DND-41 (cell line): ENCODE data around the gene AP2A1.

ENCODE experiments used
- ATAC-seq: fragments of 200-7000 bp; cut with Tn5 transposase; 3 replicates; pipeline ENCODE4 v1.9.1; 2021; ENCODE audit warnings: low read depth; ENCODE audit not compliant: insufficient read depth
- DNase-seq: peaks from one replicate; pipeline ENCODE4 v3.0.0-alpha.2; 2020
- H2AFZ ChIP-seq: 2 replicates; pipeline ENCODE4 v1.6.0; 2012; ENCODE audit warnings: low read depth, low read length
- H3K27ac ChIP-seq: 2 replicates; pipeline ENCODE4 v1.5.1; 2012; ENCODE audit warnings: low read length, inconsistent platforms
- H3K27me3 ChIP-seq: fragments of 200-600 bp; sonication (generic); 2 replicates; pipeline ENCODE4 v1.6.0; 2012; ENCODE audit warnings: low read length, mild to moderate bottlenecking, inconsistent platforms; ENCODE audit not compliant: insufficient read depth, poor library complexity
- H3K36me3 ChIP-seq: 2 replicates; pipeline ENCODE4 v1.5.1; 2012; ENCODE audit warnings: low read length, inconsistent platforms; ENCODE audit not compliant: insufficient read depth
- H3K4me1 ChIP-seq: 2 replicates; pipeline ENCODE4 v1.5.1; 2012; ENCODE audit warnings: mild to moderate bottlenecking, low read length; ENCODE audit not compliant: insufficient read depth
- H3K4me2 ChIP-seq: 2 replicates; pipeline ENCODE4 v1.6.0; 2012; ENCODE audit warnings: mild to moderate bottlenecking, moderate library complexity, low read length, inconsistent platforms; ENCODE audit not compliant: insufficient read depth
- H3K4me3 ChIP-seq, 2 experiments: fragments of 200-600 bp in 1 of 2; shearing (Covaris generic) in 1 of 2; 2 replicates each; pipeline ENCODE4 v1.5.1; 2012 to 2016; ENCODE audit warnings: inconsistent platforms in 2 of 2, low read length in 2 of 2, mild to moderate bottlenecking in 2 of 2, low read depth in 1 of 2, moderate library complexity in 1 of 2
- H3K79me2 ChIP-seq: 2 replicates; pipeline ENCODE4 v1.6.0; 2012; ENCODE audit warnings: low read length, inconsistent platforms; ENCODE audit not compliant: insufficient read depth
- H3K9ac ChIP-seq: 2 replicates; pipeline ENCODE4 v1.6.0; 2012; ENCODE audit warnings: low read depth, mild to moderate bottlenecking, inconsistent platforms, low read length, moderate library complexity
- H3K9me3 ChIP-seq: 2 replicates; pipeline ENCODE4 v1.5.1; 2012; ENCODE audit warnings: low read length, moderate library complexity, mild to moderate bottlenecking, inconsistent platforms; ENCODE audit not compliant: insufficient read depth, severe bottlenecking
- H4K20me1 ChIP-seq: 2 replicates; pipeline ENCODE4 v1.6.0; 2012; ENCODE audit warnings: low read length; ENCODE audit not compliant: insufficient read depth
- CTCF ChIP-seq: IDR thresholded peaks from 2 replicates; pipeline ENCODE4 v1.5.1; 2012; ENCODE audit warnings: borderline replicate concordance, low read length, moderate library complexity, mild to moderate bottlenecking; ENCODE audit not compliant: poor library complexity, severe bottlenecking; ENCODE audit errors: extremely low read depth
- EZH2 ChIP-seq: IDR thresholded peaks from 3 replicates; pipeline ENCODE4 v1.6.1; 2012; ENCODE audit warnings: borderline replicate concordance, low read depth, mild to moderate bottlenecking, moderate library complexity, low read length, inconsistent platforms; ENCODE audit not compliant: severe bottlenecking

The AP2A1 gene

GRCh38 chr19:49853852-49854377, 87.1 kb downstream of the AP2A1 start:
- Histone ChIP-seq H4K20me1 (peaks cover 68% of the 10 kb centered on the region), H3K4me3 (no peak overlapping the region), H3K9me3 (no peaks in the 10 kb centered on the region), H3K9ac (no peak overlapping the region), H3K36me3 (peaks cover 67% of the 10 kb centered on the region), H3K4me1 (peaks cover 40% of the 10 kb centered on the region), H3K27me3 (no peaks in the 10 kb centered on the region), H3K4me2 (peak overlapping the region; percentile 82; the same call in 1 of the 2 replicates), H3K27ac (no peak overlapping the region), H3K79me2 (peaks cover 73% of the 10 kb centered on the region), H2AFZ (no peak overlapping the region)
- no peak for TF ChIP-seq CTCF
- no peak for TF ChIP-seq EZH2
- ATAC-seq (no peak), DNase-seq (no peak)

GRCh38 chr19:49854378-49855263, 87.8 kb downstream of the AP2A1 start:
- Histone ChIP-seq H3K79me2 (peaks cover 69% of the 10 kb centered on the region), H2AFZ (no peak overlapping the region), H3K27me3 (no peaks in the 10 kb centered on the region), H3K9me3 (no peaks in the 10 kb centered on the region), H3K4me3 (no peak overlapping the region), H3K4me2 (0 out of 2 replicates have a peak overlapping the region, but pooled peaks have one; percentile 82), H3K36me3 (peaks cover 71% of the 10 kb centered on the region), H4K20me1 (peaks cover 73% of the 10 kb centered on the region), H3K9ac (no peak overlapping the region), H3K4me1 (peaks cover 32% of the 10 kb centered on the region), H3K27ac (no peak overlapping the region)
- DNase-seq (no peak), ATAC-seq (no peak)
- TF ChIP-seq CTCF (no peak), EZH2 (no peak)

- Histone ChIP-seq H3K9me3 (no peaks in the 10 kb centered on the region), H4K20me1 (peaks cover 78% of the 10 kb centered on the region), H3K4me3 (no peak overlapping the region), H3K4me2 (no peak overlapping the region), H3K9ac (no peak overlapping the region), H3K4me1 (peaks cover 27% of the 10 kb centered on the region), H3K79me2 (peaks cover 63% of the 10 kb centered on the region), H3K27me3 (no peaks in the 10 kb centered on the region), H3K36me3 (peaks cover 78% of the 10 kb centered on the region), H2AFZ (no peak overlapping the region), H3K27ac (no peak overlapping the region)
- no peak for ATAC-seq
- TF ChIP-seq EZH2: no peak
- no peak for TF ChIP-seq CTCF
- DNase-seq: no peak
These were observed 88.5 kb downstream of the AP2A1 start for GRCh38 chr19:49855277-49855675.
